Limb (tissue), 2 donors: ENCODE measurements around the gene SCN2B.
A peak's percentile ranks its signal among the peaks of the same experiment; 100 is the strongest.

ENCODE experiments used
- DNase-seq, 2 donors: peaks; one replicate each; pipeline ENCODE4 v3.0.0-alpha.2; 2016; ENCODE audit errors: extremely low spot score in 2 of 2

SCN2B gene

DNA sequence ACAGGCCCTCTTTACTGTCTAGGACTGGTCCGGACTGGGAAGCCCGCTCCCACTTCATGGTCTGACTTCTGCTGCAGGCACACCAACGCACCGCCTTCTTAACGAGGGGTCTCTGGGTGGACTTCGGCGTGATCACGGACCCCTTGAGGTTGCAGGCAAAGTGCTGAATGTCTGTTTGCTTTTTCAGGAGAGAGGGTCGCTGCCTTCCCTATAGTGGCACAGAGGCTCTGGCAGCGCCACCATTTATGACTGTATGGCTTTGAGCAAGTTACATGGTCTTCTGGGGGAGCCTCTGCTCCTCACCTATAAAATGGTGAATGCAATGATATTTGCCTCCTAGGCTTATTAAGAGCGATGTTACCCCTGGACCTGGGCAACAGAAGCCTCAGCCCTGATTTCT lies 22.5 kb downstream of the SCN2B start:
- DNase-seq, result no peak

DNA sequence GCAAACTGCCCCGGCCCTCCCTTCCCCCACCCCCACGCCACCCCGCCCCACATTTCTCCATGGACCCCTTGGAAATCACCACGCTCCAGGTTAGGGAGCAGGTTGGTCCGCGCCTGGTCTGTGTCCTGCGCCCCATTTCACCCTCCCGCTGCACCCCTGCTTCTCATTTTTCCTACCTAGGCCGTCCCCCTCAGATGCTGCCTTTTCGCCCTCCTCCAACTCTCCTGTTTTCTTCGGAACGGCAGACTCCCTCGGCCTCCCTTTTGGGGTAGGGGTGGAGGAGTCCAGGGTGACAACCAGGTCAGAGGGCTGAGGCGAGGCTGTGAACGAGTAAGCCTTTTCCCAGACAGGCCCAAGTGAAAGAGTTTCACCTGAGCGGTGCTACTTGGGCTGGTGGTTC lies 22.9 kb downstream of the SCN2B start:
- no peak for DNase-seq

DNA sequence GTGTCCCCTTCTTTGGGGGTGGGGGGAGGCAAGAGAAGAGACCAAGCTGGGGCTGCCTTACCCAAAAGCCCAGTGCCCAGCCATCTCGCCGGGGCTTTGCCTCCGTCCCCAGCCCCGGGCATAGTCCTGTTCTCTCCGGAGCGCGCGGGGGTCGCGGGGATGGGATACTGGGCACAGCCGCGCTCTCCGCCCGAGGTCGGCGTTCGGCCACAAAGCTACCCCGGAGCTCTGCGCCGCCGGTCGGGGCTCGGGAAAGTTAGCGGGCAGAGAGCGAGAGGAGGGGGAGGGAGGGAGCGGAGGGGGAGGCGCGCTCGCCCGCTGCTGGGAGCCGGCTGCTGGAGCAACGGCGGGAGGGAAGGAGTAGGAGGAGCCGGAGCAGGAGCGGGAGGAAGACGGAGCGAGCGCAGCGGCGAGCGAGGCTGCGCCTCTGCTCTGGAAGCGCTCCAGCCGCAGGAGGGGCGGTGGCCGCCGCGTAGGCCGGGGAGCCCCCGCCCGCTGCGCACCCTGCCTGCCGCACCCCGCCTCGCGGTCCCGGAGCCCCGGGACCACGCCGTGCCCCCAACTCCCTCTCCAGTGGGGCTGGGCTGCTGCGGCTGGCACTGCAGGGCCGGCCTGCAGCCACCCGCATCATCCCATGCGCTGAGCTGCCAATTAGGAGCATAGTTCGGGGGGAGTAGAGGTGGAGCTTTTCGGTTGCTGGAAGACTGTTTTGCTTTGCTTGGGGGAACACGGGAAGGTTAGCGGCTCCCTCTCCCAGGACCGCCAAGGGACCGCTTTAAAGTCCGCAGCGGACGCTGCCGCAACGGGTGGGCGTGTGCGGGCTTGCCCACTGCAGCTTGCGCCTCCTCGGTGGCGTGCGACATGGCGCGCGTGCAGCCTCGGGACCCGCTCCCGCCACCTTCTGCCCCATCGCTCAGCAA lies 23.6 kb downstream of the SCN2B start, which contains the start of gene SCN4B:
Gene SCN4B (minus strand): TSS at position 272 of the 920 bp plus-strand sequence. CDS start 150 bp downstream, at position 122.
- DNase-seq, result peak; percentile 83 to 85

DNA sequence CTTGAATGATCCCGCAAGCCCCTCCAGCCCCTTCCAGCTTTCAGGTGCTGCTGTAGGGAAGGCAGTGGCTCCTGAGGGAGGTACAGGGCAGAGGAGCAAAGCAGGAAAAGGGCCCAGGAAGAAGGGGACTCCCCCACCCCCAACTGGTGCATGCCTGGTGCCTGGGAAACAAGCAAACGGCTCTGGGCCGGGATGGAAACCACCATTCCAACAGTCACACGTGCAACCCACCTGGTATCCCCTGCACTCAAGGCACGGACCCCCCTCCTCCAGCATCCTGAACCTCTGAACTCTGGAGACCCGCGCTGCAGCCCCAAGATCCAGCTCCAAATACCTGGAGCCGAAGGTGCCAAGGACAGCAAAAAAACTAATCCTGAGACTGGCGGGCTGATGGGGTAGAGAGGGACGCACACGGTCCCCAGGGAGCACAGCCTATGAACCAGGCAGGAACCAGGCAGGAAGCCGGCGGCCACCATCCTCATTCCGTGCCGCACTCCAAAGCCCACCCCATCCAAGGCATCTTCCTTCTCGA lies 24.4 kb downstream of the SCN2B start:
- DNase-seq, result no peak

DNA sequence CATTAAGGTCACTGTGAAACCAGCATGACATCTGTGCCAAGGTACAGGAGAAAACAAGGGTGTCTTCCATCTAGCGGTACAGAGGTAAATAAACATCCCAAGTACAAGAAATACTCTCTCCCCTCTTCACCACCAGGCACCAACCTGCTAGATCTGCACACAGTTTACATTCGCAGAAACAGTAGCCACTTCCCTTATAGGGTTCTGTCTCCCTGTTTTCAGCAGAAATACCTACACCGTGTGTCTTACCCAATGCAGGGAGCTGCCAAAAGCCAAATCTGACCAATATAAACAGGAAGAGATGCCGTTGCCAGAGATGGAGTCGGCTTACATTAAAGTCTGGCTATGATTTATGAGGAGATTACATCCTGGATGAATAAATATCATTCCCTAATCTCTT lies 25.0 kb downstream of the SCN2B start:
- no peak for DNase-seq

DNA sequence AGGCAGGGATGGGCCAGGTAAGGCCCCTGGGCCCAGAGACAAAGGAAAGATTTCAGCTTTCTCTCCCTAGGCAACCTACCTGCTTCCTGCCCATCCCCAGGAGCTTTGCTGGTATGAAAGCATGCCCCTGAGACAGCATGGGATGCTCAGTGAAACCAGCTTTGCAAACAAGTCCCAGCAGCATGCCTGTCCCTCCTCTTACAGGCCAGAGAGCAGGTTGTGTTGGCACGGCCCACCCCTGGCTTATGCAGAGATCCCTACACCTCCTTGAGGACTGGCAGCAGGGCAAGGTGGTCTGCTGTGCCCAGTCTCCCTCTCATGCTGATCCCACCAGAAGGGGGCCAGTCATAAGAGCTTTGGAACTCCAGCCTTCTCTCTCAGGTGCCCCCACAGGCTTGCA lies 26.9 kb downstream of the SCN2B start:
- no peak for DNase-seq

DNA sequence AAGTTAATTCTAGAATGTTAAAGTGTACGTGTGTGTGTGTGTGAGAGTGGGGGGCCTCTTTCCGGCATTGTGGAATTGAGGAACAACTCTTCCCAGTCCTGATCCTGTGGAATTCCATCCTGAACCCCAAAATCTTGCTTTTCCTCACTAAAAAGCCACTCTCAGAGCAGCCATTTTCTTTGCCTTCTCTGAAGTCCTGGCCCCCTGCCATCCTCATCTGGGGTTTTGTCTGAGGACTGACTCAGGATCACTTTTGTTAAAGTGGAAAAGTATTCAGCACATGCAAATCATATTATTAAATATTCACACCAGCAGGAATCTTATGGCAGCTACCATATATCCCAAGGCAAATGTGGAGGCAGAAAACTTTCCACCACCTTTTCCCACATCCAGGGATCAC lies 27.6 kb downstream of the SCN2B start:
- peak in 1 of 2 donors; percentile 50 for DNase-seq

DNA sequence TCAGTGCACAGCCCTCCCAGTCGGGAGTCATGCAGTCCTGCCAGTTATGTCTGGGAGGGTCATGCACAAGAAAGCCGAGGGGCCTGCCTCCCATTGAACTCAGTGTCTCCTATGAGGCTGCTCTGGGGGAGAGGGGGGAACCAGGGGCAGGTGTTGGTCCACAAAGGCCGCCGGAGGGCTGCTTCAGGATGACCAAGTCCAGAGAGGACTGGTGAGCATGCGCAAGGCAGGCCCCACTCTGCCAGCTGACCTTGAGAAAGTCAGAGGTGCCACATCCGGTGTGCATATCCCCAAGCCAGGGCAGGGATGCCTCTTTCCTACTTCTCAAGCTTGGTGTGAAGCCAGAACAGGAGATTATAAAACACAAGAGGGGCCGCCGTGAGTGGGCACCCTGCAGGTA lies 28.2 kb downstream of the SCN2B start:
- DNase-seq, result no peak

DNA sequence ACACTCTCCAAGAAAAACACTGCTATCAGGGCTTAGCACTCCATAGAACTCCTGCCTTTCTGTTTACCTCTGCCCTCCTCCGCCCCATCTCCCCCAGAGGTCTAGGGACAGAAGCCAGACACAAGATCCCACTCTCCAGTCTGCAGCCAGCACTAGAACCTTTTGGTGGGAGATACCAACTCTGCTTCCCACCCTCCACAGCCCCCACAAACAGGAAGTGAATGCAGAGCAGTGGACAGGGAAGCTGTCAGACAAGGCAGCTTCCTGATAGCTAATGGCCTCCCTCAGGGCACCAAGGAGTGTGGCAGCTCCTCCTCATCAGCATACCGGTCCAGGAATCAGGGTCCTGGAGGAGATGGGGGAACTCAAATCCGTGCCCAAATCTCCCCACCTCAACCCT lies 28.9 kb downstream of the SCN2B start:
- no peak for DNase-seq

DNA sequence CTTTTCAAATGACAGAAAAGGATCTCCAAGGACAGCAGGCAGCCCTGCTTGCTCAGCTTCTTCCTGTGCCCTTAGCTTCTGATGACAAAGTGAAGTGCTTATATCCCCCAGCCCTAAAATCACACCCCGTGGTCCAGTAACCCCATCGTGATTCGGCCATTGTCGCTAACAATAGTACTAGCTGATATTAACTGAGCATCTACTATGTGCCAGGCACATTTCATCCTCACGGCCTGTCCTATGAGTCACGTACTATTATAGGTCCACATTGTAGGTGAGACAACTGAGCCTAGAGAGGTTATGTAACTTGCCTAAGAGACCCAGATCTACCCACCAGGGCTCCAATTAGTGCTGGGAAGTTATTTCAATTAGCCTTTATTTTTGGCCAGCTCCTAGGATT lies 29.9 kb downstream of the SCN2B start:
- DNase-seq, result no peak

DNA sequence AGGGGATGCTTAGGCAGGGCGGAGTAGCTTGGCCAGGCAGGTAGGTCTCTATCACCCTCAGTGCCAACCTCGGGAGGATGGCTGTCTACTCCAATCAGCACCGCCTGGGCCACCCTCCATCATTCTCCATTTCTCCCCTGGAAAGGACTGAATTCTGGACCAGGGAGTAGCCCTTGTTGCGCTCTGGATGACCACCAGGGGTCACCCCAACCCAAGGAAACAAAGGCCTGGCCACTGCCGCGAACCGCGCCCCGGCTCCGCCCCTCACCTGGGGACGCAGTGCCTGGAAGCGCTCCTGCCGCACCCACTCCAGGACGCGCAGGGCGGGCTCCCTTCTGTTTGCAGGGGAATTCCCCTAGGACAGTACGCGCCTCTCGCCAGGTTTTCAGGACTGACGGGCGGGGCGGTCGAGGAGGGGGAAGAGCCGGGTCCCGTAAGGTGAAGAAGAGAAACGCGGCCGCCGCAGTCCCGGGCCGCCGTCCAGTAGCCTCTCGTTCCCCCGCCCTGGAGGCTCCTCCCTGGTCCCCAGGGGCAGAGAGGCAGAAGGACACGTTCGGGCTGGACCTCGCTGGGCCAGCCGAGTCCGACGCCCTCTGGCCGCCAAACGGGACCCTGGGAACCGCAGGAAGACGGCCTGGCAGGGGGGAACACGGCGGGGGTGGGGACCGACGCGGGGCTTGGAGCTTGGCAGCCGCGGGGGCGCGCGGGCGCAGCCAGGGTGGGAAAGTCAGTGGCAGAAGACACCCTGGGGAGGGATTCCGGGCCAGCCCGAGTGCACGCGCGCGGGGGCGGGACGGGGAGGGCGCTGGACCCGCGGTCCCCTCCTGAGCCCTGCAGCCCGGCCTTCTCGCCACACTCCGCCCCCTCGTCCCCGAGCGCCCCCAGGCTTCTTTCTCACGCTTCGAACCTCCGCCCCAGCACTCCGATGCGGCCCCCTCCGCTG lies 30.9 kb downstream of the SCN2B start:
- DNase-seq, result peak; percentile 77 to 91

DNA sequence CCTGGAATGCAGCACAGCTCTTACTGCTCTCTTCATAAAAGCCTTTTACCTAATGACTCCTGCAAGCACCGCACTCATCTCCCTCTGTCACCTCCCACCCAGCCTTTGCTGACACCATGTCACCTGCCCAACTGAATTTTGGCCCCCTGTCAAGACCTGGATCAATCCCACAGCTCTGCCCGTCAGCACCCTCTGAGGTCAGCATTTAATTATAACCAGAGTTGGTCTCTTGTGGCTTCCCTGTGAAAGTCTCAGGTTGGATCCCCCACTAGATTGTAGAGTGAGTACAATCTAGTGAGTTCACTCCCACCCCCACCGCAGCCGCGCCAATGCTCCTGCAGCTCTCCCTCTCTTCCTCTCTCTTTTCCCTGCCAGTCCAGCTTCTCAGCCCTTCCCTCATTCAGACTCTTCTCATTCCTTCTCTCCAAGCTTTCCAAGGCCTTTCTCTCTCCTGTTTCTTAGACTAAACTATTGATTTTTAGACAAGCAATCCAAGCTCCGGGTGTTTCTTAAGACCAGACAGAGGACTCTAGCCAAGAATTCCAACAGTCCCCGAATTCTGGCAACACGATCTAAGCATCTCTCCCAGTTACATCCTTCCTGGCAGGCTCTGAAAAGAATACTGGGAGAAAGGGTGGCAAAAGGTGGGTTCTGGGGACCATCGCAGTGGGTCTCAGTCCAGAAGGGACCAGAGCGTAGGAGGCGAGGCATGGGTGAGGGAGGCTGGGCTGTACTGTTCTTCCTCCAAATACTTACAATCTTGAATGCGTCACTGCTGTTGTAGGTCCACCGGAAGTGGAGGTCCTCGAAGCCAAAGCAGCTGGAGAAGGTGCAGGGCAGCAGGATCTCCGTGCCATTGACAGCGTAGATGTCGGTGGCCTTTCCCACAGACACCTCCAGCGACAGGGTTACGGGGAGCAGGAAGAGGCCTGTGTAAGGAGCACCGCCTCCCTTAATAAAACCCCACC lies 31.9 kb downstream of the SCN2B start:
- DNase-seq, result no peak

DNA sequence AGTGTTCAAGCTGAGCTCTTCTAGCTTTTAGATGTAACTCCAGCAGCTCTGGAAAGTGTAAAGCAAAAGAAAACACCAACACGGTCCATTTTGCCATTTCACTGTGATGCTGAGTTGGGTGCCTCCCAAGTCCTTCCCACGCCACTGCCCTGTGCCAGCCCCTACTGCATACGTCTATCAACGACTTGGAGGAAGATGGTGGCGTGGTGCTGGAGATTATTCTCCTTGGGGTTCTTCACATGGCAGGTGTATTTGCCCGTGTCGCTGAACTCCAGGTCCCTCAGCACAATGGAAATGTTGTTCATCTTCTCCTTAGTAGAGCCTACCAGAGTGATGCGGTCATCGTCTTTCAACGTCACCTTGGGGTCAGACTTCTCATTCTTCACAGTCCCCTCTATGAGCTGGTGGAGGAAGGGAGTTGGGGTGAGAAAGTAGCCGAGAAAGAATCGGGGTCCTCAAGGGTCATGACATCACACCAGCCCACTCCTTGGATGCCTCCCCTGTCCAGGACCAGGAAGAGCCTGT lies 32.7 kb downstream of the SCN2B start:
- DNase-seq, result no peak

DNA sequence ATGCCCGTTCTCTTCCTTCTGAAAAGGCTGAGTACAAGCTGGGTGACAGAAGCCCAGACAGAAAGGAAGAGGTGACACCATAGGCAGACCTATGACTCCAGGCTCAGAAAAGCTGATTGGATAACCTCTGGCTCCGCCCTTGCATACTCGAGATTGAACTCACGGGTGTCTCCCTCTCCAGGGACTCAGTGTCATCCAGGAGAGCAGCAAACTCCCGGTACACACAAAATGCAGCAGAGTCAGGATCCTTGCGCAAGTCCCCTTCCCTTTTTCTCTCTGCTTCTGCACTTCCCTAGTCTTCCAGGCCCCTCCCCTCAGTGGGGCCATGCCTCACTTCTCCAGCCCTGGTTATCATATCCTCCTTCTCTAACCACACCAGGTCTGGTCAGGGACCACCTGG lies 33.6 kb downstream of the SCN2B start:
- no peak for DNase-seq

DNA sequence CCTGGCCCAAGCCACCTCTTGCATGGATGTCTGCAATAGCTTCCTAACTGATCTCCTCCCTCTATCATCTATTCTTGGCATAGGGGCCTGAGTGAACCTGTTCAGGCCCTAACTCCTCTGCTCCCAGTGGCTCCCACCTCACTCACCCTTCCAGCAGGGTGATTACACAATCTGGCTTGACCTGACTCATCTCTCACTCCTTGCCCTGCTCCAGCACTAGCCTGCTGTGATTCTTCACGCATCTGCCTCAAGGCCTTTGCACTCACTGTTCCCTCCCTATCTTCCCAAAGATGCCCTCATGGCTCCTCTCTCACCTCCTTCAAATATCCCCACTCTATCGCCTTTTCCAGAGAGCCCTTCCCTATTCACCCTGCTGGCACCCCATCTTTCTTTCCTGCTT lies 34.4 kb downstream of the SCN2B start:
- no peak for DNase-seq

DNA sequence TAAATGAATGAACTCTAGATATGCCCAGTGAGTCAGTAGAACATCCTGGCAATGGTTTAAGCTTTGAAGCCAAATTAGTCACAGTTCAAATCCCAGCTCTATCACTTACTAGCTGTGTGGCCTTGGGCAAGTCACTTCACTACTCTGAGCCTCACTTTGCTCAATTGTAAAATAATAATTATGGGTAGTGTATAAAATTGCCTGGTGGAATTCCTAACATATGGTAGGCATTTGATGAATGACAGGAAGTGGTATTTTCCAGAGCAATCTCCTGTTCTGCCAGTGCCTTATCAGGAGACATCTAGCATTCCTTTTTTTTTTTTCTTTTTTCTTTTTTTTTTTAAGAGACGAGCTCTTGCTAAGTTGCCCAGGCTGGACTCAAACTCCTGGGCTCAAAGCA lies 36.9 kb downstream of the SCN2B start:
- no peak for DNase-seq

DNA sequence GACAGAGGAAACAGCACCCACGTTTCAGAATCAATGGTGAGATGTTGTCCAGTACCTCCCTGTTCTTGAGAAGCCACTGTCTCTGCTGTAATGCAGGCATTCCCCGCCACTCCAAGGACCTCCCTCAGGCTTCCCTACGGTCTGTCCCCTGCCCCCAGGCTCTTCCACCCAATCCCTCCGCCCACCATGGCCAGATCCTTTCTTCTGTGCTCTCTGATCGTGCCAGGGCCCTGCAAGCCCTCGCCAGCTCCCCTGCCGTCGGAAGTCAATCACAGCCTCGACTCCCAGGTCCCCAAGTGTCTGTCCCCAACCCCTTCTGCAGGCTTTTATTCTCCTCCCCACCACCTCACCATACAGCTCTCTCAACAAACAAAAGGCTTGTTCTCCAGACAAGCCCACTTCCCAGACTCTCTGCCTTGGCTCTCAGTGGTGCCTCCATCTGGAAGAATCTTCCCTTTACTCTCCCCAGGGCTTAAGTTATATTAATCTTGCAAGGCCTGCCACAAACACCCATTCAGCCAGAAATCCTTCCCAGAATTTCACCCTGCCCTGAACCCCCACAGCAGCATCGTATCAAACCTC lies 37.5 kb downstream of the SCN2B start:
- DNase-seq, result no peak

DNA sequence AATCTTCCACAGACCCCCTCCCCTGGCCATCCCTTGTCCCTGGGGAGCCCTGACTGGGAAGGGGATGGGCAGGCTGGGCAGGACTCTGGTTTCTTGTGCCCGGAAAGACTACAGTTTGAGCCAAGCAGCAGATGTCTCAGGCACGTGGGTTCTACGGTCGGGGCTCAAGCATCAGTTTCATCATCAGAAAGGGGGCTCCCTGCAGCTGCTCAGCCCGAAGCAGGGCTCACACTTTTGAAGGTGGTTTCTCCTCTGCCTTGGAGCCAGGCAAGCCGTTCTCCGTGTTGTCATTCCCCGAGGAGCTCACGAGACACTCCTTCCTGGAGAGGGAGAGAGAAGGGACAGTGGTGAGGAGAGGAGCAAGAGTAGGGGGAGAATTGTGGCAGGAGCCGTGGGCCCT lies 39.6 kb downstream of the SCN2B start:
- DNase-seq, result no peak

DNA sequence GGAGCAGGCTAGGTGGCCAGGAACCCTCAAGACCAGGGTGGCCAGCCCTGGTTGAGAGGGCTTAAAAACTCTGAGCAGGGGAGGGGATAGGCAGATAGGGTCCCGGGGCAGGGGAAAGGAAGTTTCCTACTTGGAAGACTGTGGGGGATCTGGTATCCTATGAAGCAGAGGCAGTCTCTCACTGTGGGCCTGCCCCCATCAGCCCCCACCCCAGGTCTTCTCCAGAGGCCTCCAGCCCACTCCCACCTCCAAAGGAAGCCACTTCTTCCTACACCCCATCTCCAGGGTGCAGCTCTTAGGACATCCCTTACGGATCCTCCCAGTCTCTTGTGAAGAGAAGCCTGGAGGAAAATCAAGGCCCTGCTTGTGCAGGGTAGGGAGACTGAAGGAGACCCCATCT lies 40.1 kb downstream of the SCN2B start:
- no peak for DNase-seq

DNA sequence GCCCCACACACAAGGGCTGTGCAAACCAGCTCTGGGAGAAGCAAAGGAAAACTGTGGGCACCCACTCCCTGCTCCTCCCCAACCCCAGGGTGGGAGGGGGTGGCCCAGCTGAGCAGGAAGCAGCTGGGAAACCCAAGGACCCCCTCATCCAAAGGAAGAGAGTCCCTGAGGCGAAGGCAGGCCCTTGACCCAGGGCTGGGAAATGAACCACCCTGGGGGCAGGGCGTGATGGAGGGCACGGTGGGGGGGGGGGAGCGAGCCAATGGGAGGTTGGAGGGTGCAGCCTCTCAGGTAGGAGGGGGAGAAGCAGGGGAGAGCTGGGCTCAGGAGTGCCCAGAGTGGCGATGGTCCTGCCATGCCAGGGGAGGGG lies 40.7 kb downstream of the SCN2B start:
- DNase-seq, result no peak
